Erythroblast (primary cell): ENCODE data around the gene CTIF.

Experiments
- GATA1 ChIP-seq: IDR thresholded peaks from 2 replicates; pipeline ENCODE4 v1.6.1; 2011; ENCODE audit warnings: low read depth, mild to moderate bottlenecking, control low read depth, low read length, moderate library complexity
- POLR2A ChIP-seq: IDR thresholded peaks from 2 replicates; pipeline ENCODE4 v1.6.1; 2011; ENCODE audit warnings: mild to moderate bottlenecking, low read length

DNA sequence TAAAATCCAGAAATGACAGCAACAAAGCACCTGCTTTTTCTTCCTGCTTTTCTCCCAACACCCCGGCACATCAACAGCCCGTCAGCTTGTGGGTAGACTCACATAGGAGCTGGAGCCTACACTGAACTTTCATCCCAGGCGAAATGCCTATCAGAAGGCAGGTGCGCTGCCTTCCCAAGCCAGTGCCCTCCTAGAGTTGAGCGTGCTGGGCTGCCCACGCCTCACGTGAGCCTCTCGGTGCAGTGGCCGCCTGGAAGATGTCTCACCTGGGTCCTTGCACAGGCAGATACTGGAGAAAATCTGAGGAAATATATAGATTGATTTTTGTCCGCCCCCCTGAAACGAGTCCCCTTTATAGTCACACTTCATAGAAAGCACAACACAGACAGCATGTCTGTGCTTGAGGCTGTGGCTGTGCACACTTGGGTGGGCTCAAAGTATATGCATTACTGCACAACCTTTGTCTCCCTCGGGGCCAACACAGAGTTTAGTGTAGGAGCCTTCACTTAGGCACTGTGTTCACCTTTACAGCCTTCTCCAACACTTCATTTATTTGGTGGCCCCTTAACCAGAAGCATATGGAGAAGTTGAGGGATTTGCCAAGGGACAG lies 299.4 kb downstream of the CTIF start:
- TF ChIP-seq GATA1, result no peak
- no peak for TF ChIP-seq POLR2A
